CD4-positive, alpha-beta T cell treated with Interferon gamma for 1 hour (primary cell): Measurements from ENCODE around the gene PGAP6.

Experiments
- DNase-seq: peaks from one replicate; pipeline ENCODE4 v3.0.0-alpha.2; 2020

The PGAP6 gene

DNA sequence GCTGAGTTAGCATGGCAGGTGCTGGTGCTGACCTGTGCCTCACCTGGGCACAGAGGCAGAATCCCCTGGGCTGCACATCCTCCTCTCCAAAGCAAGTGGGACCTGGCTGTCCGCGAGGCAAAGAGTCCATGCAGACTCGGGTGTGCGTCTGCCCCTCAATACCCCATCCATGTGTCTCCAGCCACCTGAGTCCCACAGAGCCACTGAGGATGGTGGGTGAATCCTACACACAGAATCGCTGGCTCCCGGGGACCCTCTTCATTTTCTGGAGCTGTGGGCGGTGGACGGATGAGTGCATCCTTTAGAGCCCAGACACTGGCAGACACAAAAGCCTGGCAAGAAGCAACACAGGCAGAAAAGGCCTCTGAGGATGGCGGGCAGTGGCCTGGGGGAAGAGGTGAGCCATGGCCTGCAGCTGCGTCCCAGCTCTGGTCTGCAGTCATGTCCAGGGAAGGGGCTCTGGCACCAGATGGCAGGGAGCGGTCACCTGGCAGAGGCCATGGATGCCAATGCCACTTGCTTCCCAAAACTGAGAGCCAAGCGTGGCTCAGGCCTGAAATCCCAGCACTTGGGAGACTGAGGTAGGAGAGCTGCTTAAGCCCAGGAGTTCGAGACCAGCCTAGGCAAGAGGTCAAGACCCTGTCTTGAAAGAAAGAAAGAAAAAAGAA is 59.2 kb downstream of the PGAP6 start:
- no peak for DNase-seq

DNA sequence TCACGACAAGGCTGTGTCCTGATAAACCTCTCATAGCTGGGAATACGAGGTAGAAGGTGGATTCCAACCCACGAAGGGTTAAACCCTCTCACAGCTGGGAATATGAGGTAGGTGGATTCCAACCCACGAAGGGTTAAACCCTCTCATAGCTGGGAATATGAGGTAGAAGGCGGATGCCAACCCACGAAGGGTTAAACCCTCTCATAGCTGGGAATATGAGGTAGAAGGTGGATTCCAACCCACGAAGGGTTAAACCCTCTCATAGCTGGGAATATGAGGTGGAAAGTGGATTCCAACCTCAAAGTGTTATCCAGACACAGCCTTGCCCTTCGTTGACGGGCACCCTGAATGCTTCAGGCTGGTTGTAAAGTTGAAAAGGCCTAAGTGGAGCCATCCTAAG is 60.2 kb downstream of the PGAP6 start:
- DNase-seq: no peak
